IMR-90 (cell line): ENCODE results near the gene MRPL10. TPM values are rescaled to one million over a fixed set of nuclear protein-coding genes. Genes with fewer than 3 reads are reported as not detected.
A peak's percentile ranks its signal among the peaks of the same experiment; 100 is the strongest.

ENCODE experiments used
- ATAC-seq: fragments of 200-7000 bp; cut with Tn5 transposase; 2 replicates; pipeline ENCODE4 v1.9.1; 2020; ENCODE audit warnings: low read depth, mild to moderate bottlenecking, moderate library complexity
- BruUV-seq: library from RNA; stranded (reverse); fragments of 400-500 nt; replicated peaks from 2 replicates; lab custom pipeline; 2021; lab: Mats Ljungman, UMichigan
- CTCF ChIA-PET: fragments of 300-600 bp; formaldehyde crosslinking; extraction: SDS; loops from one replicate; lab custom pipeline; 2021; ENCODE audit warnings: antibody characterized with exemption; lab: Yijun Ruan, JAX
- POLR2A ChIA-PET: fragments of 300-600 bp; sonication (Branson Sonifier 250); formaldehyde crosslinking; loops from one replicate; lab custom pipeline; 2022; ENCODE audit warnings: antibody characterized with exemption; ENCODE audit not compliant: unreplicated experiment; lab: Charles Lee
- DNase-seq: peaks from one replicate; pipeline ENCODE4 v3.0.0; 2013
- H2AFZ ChIP-seq: replicated peaks from 2 replicates; pipeline ENCODE3; 2013; ENCODE audit warnings: low read length, mild to moderate bottlenecking; ENCODE audit not compliant: poor library complexity
- H2AK5ac ChIP-seq: 2 replicates; pipeline ENCODE4 v1.6.1; 2013; ENCODE audit warnings: low read depth, low read length, inconsistent platforms
- H2AK9ac ChIP-seq: replicated peaks from 2 replicates; pipeline ENCODE3; 2013; ENCODE audit warnings: mild to moderate bottlenecking, low read depth, low read length, moderate library complexity; ENCODE audit not compliant: poor library complexity
- H2BK120ac ChIP-seq: 2 replicates; pipeline ENCODE4 v1.6.1; 2013; ENCODE audit warnings: low read depth, low read length, inconsistent platforms
- H2BK15ac ChIP-seq: 3 replicates; pipeline ENCODE4 v1.6.1; 2013; ENCODE audit warnings: low read depth, low read length, inconsistent platforms
- H2BK20ac ChIP-seq: 2 replicates; pipeline ENCODE4 v1.6.1; 2013; ENCODE audit warnings: low read depth, mild to moderate bottlenecking, inconsistent platforms, low read length, moderate library complexity
- H2BK5ac ChIP-seq: 2 replicates; pipeline ENCODE4 v1.6.1; 2013; ENCODE audit warnings: mild to moderate bottlenecking, low read depth, low read length, inconsistent platforms; ENCODE audit not compliant: poor library complexity, severe bottlenecking
- H3K14ac ChIP-seq: replicated peaks from 2 replicates; pipeline ENCODE4 v1.6.1; 2013; ENCODE audit warnings: low read depth, low read length, inconsistent platforms
- H3K18ac ChIP-seq: 2 replicates; pipeline ENCODE4 v1.6.1; 2013; ENCODE audit warnings: low read depth, low read length, control low read depth
- H3K23ac ChIP-seq: 2 replicates; pipeline ENCODE4 v1.6.1; 2013; ENCODE audit warnings: low read depth, low read length, inconsistent platforms
- H3K27ac ChIP-seq: 2 replicates; pipeline ENCODE4 v1.5.1; 2013; ENCODE audit warnings: mild to moderate bottlenecking, control low read depth, low read length; ENCODE audit not compliant: insufficient read depth
- H3K27me3 ChIP-seq: 2 replicates; pipeline ENCODE4 v1.6.1; 2013; ENCODE audit warnings: low read length; ENCODE audit not compliant: control insufficient read depth, insufficient read depth
- H3K36me3 ChIP-seq: 2 replicates; pipeline ENCODE4 v1.6.1; 2013; ENCODE audit warnings: low read length, mixed read lengths; ENCODE audit not compliant: control insufficient read depth, insufficient read depth
- H3K4ac ChIP-seq: 2 replicates; pipeline ENCODE4 v1.6.1; 2013; ENCODE audit warnings: low read depth, low read length, inconsistent platforms
- H3K4me1 ChIP-seq: 2 replicates; pipeline ENCODE4 v1.6.1; 2013; ENCODE audit warnings: low read length, mixed read lengths; ENCODE audit not compliant: control insufficient read depth, insufficient read depth
- H3K4me2 ChIP-seq: 2 replicates; pipeline ENCODE4 v1.6.1; 2013; ENCODE audit warnings: low read depth, mild to moderate bottlenecking, control low read depth, low read length, moderate library complexity
- H3K4me3 ChIP-seq: 2 replicates; pipeline ENCODE4 v1.5.1; 2013; ENCODE audit warnings: low read depth, mild to moderate bottlenecking, control low read depth, low read length, moderate library complexity; ENCODE audit not compliant: insufficient read depth
- H3K56ac ChIP-seq: 2 replicates; pipeline ENCODE4 v1.6.1; 2013; ENCODE audit warnings: low read length, inconsistent platforms; ENCODE audit not compliant: insufficient read depth; ENCODE audit errors: extremely low read depth
- H3K79me1 ChIP-seq, 2 experiments: 2 replicates each; pipeline ENCODE4 v1.6.1; 2013; ENCODE audit warnings: low read length in 2 of 2, inconsistent platforms in 1 of 2, low read depth in 1 of 2
- H3K9ac ChIP-seq: 2 replicates; pipeline ENCODE4 v1.6.1; 2013; ENCODE audit warnings: low read depth, low read length, control low read depth
- H3K9me1 ChIP-seq: 2 replicates; pipeline ENCODE4 v1.6.1; 2013; ENCODE audit warnings: low read length, inconsistent platforms; ENCODE audit not compliant: insufficient read depth
- H3K9me3 ChIP-seq: 2 replicates; pipeline ENCODE4 v1.6.1; 2013; ENCODE audit warnings: low read length; ENCODE audit not compliant: control insufficient read depth, insufficient read depth
- H4K20me1 ChIP-seq: 2 replicates; pipeline ENCODE4 v1.6.1; 2013; ENCODE audit warnings: low read length, inconsistent platforms; ENCODE audit not compliant: insufficient read depth
- H4K5ac ChIP-seq: 2 replicates; pipeline ENCODE4 v1.6.1; 2013; ENCODE audit warnings: mild to moderate bottlenecking, low read depth, low read length, control low read depth
- H4K8ac ChIP-seq, 2 experiments: 2 replicates each; pipeline ENCODE4 v1.6.1; 2013; ENCODE audit warnings: low read depth in 2 of 2, low read length in 2 of 2, control low read depth in 1 of 2, inconsistent platforms in 1 of 2
- H4K91ac ChIP-seq: 2 replicates; pipeline ENCODE4 v1.6.1; 2013; ENCODE audit warnings: low read depth, low read length, inconsistent platforms; ENCODE audit not compliant: insufficient read depth
- BHLHE40 ChIP-seq: fragments of 150-350 bp; IDR thresholded peaks from 2 replicates; pipeline ENCODE4 v1.6.1; 2016; ENCODE audit warnings: mild to moderate bottlenecking, low read depth, low read length
- CEBPB ChIP-seq: IDR thresholded peaks from 2 replicates; pipeline ENCODE4 v1.6.1; 2012; ENCODE audit warnings: low read depth, low read length, improper control_type of control experiment
- CHD1 ChIP-seq: IDR thresholded peaks from 2 replicates; pipeline ENCODE4 v1.6.1; 2012; ENCODE audit warnings: low read depth, low read length, improper control_type of control experiment
- FOS ChIP-seq: fragments of 150-350 bp; IDR thresholded peaks from 2 replicates; pipeline ENCODE4 v1.6.1; 2016; ENCODE audit warnings: low read depth, low read length
- MAFK ChIP-seq: IDR thresholded peaks from 2 replicates; pipeline ENCODE4 v1.6.1; 2012; ENCODE audit warnings: low read depth, low read length, improper control_type of control experiment
- MAZ ChIP-seq: IDR thresholded peaks from 2 replicates; pipeline ENCODE4 v1.6.1; 2012; ENCODE audit warnings: low read depth, mild to moderate bottlenecking, low read length, improper control_type of control experiment, moderate library complexity, borderline replicate concordance
- MXI1 ChIP-seq: IDR thresholded peaks from 2 replicates; pipeline ENCODE4 v1.6.1; 2012; ENCODE audit warnings: low read depth, mild to moderate bottlenecking, low read length, moderate library complexity, borderline replicate concordance
- NFE2L2 ChIP-seq: fragments of 150-350 bp; IDR thresholded peaks from 2 replicates; pipeline ENCODE4 v1.6.1; 2016; ENCODE audit warnings: low read depth, mild to moderate bottlenecking, low read length
- POLR2A ChIP-seq: IDR thresholded peaks from 2 replicates; pipeline ENCODE4 v1.6.1; 2012; ENCODE audit warnings: mild to moderate bottlenecking, low read depth, low read length
- RAD21 ChIP-seq: IDR thresholded peaks from 2 replicates; pipeline ENCODE4 v1.6.1; 2012; ENCODE audit warnings: low read length, improper control_type of control experiment
- RCOR1 ChIP-seq: IDR thresholded peaks from 2 replicates; pipeline ENCODE4 v1.6.1; 2012; ENCODE audit warnings: mild to moderate bottlenecking, low read length, improper control_type of control experiment; ENCODE audit not compliant: insufficient replicate concordance
- RFX5 ChIP-seq: IDR thresholded peaks from 2 replicates; pipeline ENCODE4 v1.8.0; 2012; ENCODE audit warnings: low read depth, mild to moderate bottlenecking, low read length, moderate library complexity
- SMC3 ChIP-seq: fragments of 150-350 bp; IDR thresholded peaks from 2 replicates; pipeline ENCODE4 v1.6.1; 2016; ENCODE audit warnings: low read depth, mild to moderate bottlenecking, antibody characterized with exemption, low read length, moderate library complexity
- USF2 ChIP-seq: fragments of 150-350 bp; IDR thresholded peaks from 2 replicates; pipeline ENCODE4 v1.6.1; 2017; ENCODE audit warnings: mild to moderate bottlenecking, antibody characterized with exemption, low read length, low read depth
- WGBS, 2 experiments: methylation state at CpG; one replicate each; pipeline versions ENCODE4 v1.1.5 to v1.1.7; 2013; ENCODE audit warnings: missing lambda C conversion rate in 2 of 2; ENCODE audit not compliant: insufficient read length in 1 of 2; ENCODE audit errors: extremely low coverage in 2 of 2; 5-methylcytosine and 5-hydroxymethylcytosine counted together
- dilution Hi-C: fragments of 300-500 bp; cut with HindIII; formaldehyde crosslinking; loops from one replicate; pipeline ENCODE4 v1.14.3; 2018; ENCODE audit warnings: low sequenced_read_pairs; ENCODE audit not compliant: unreplicated experiment
- in situ Hi-C: fragments of 300-500 bp; cut with MboI; formaldehyde crosslinking; loops from 3 replicates; pipeline ENCODE4 v1.14.3; 2019; ENCODE audit warnings: low sequenced_read_pairs, inconsistent platforms, mixed read lengths
- intact Hi-C: fragments of 100-400 bp; cut with micrococcal nuclease; formaldehyde crosslinking; loops from 2 replicates; pipeline ENCODE4 v1.10.0; 2022
- polyA plus RNA-seq, 3 experiments: library from polyadenylated mRNA; depleted of rRNA; stranded (reverse); fragments of >200 nt; gene quantifications; 2 replicates each; pipeline ENCODE4 v1.2.3, GENCODE V29; 2012; ENCODE audit warnings: low replicate concordance in 1 of 3
- total RNA-seq: library from RNA; depleted of rRNA; stranded (reverse); fragments of >200 nt; gene quantifications from 2 replicates; pipeline ENCODE4 v1.2.3, GENCODE V29; 2012
- TF ChIP-seq, protein P1 (sequence below): fragments of 150-350 bp; IDR thresholded peaks from 2 replicates; pipeline ENCODE4 v1.6.1; 2016; ENCODE audit warnings: low read depth, mild to moderate bottlenecking, low read length, moderate library complexity, borderline replicate concordance
- TF ChIP-seq, protein P2 (sequence below): conservative IDR thresholded peaks from 2 replicates; pipeline ENCODE4 v1.5.1; 2012; ENCODE audit warnings: mild to moderate bottlenecking, low read depth, low read length, improper control_type of control experiment

MRPL10 gene
- total and polyA plus RNA-seq, 2 of the 4 experiments (the other 2 are of a cell fraction) = 32.3 to 61.8 TPM

GRCh38 chr17:47838636-47839035 is 7.3 kb upstream of the MRPL10 start:
- no peaks in the 10 kb centered on the region for H3K9me3 ChIP-seq
- intact Hi-C loops (no loop called here), in situ Hi-C loops (no loop called here), dilution Hi-C loops (no loop called here)
- H3K23ac ChIP-seq = no peak overlapping the region
- no TSS peak for BruUV-seq
- no peak overlapping the region for H2BK120ac ChIP-seq
- no peak overlapping the region for H3K27ac ChIP-seq
- no peak overlapping the region for H2BK20ac ChIP-seq
- no peak overlapping the region for H4K5ac ChIP-seq
- ChIA-PET POLR2A (no interaction called here), CTCF (no interaction called here)
- H3K18ac ChIP-seq = no peak overlapping the region
- peaks cover 8% of the 10 kb centered on the region for H3K36me3 ChIP-seq
- no peak overlapping the region for H3K4me2 ChIP-seq
- WGBS, 2 experiments = 90% methylated on average over 4 of the region's 13 CpGs; no CpG with 5 or more reads in 1 of the 2 experiments
- H3K27me3 ChIP-seq = no peaks in the 10 kb centered on the region
- TF ChIP-seq POLR2A (no peak), RFX5 (no peak), MAFK (no peak), CHD1 (no peak), SMC3 (no peak), MAZ (no peak), MXI1 (no peak), FOS (no peak), BHLHE40 (no peak), RAD21 (no peak), CEBPB (no peak), RCOR1 (no peak), USF2 (no peak), NFE2L2 (no peak)
- TF ChIP-seq, protein P1, sequence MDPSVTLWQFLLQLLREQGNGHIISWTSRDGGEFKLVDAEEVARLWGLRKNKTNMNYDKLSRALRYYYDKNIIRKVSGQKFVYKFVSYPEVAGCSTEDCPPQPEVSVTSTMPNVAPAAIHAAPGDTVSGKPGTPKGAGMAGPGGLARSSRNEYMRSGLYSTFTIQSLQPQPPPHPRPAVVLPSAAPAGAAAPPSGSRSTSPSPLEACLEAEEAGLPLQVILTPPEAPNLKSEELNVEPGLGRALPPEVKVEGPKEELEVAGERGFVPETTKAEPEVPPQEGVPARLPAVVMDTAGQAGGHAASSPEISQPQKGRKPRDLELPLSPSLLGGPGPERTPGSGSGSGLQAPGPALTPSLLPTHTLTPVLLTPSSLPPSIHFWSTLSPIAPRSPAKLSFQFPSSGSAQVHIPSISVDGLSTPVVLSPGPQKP = no peak
- TF ChIP-seq, protein P2, sequence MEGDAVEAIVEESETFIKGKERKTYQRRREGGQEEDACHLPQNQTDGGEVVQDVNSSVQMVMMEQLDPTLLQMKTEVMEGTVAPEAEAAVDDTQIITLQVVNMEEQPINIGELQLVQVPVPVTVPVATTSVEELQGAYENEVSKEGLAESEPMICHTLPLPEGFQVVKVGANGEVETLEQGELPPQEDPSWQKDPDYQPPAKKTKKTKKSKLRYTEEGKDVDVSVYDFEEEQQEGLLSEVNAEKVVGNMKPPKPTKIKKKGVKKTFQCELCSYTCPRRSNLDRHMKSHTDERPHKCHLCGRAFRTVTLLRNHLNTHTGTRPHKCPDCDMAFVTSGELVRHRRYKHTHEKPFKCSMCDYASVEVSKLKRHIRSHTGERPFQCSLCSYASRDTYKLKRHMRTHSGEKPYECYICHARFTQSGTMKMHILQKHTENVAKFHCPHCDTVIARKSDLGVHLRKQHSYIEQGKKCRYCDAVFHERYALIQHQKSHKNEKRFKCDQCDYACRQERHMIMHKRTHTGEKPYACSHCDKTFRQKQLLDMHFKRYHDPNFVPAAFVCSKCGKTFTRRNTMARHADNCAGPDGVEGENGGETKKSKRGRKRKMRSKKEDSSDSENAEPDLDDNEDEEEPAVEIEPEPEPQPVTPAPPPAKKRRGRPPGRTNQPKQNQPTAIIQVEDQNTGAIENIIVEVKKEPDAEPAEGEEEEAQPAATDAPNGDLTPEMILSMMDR = no peak
- H2AK5ac ChIP-seq = no peak overlapping the region
- H4K8ac ChIP-seq = no peak overlapping the region
- no peak overlapping the region for H3K9ac ChIP-seq
- H2BK5ac ChIP-seq = no peak overlapping the region
- H3K4me3 ChIP-seq = no peak overlapping the region
- H3K14ac ChIP-seq = no peak overlapping the region
- DNase-seq (no peak), ATAC-seq (no peak)
- peaks cover 8 to 22% of the 10 kb centered on the region in 2 experiments; a peak in 3 of 4 replicates for H3K79me1 ChIP-seq
- no peaks in the 10 kb centered on the region for H4K20me1 ChIP-seq
- no peak overlapping the region for H3K4ac ChIP-seq
- peaks cover 8% of the 10 kb centered on the region for H3K4me1 ChIP-seq
- no peak overlapping the region for H4K91ac ChIP-seq
- peaks cover 4% of the 10 kb centered on the region; the same call in 1 of the 2 replicates for H3K9me1 ChIP-seq
- no peak overlapping the region for H3K56ac ChIP-seq
- H2AK9ac ChIP-seq = no peak overlapping the region
- H2AFZ ChIP-seq = peak overlapping the region; percentile 28
- no peak overlapping the region for H2BK15ac ChIP-seq
